Measurements from ENCODE around the gene CHST15.

Gene CHST15

DNA sequence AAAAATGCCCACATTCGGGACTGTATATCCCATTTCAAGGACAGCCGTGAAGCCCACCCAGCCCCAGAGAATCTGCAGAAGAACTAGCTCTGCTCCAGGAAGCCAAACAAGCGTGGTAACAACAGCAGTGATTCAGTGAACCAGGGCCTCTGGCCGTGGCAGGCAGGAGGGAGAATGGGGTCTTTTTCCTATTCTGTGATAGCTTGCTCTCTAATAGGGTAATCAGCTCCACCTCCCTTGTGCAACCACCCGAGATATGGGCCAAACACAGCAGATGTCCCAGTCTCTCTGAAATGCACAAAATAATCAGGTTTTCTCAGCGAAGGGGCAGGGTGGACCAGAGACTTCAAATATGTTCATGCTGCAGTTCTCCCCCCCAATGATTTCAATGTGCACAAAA lies 35.8 kb downstream of the CHST15 start:
- Mint-ChIP-seq H3K27ac (no peak overlapping the region), H3K4me3 (no peak overlapping the region), H3K9me3 (no peaks in the 10 kb centered on the region), H3K4me1 (peaks cover 1% of the 10 kb centered on the region), H3K27me3 (no peaks in the 10 kb centered on the region)
- DNase-seq = no peak
- no peak for ATAC-seq

DNA sequence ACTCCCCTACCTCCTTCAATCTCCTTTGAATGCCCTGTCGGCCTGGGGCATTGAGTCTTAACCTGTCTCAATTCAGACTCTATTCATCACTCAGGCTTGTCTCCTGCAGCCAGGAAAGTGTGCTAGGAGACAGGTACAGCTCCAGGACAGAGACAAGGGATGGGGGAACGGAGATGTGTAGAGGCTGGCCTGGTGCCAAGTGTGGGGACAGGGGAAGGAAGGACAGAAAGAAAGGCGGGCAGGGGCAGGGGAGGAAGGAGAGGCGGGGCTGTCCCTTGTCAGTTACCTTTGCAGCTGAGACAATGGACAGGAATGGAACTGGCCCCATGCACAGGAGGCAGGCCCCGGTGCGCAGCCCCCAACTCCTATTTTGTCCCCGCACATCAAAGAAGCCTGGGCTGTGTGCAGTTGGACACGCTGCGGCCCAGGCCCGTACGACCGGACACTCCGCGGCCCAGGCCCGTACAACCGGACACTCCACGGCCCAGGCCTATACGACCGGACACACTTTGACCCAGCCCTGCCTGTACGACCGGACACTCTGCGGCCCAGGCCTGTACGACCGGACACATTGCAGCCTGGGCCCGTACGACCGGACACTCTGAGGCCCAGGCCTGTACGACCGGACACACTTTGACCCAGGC lies 36.9 kb downstream of the CHST15 start:
- Mint-ChIP-seq H3K27me3 (no peaks in the 10 kb centered on the region), H3K4me1 (no peaks in the 10 kb centered on the region), H3K9me3 (no peaks in the 10 kb centered on the region), H3K4me3 (no peak overlapping the region), H3K27ac (no peak overlapping the region)
- peak; percentile 51 for ATAC-seq
- no peak for DNase-seq

DNA sequence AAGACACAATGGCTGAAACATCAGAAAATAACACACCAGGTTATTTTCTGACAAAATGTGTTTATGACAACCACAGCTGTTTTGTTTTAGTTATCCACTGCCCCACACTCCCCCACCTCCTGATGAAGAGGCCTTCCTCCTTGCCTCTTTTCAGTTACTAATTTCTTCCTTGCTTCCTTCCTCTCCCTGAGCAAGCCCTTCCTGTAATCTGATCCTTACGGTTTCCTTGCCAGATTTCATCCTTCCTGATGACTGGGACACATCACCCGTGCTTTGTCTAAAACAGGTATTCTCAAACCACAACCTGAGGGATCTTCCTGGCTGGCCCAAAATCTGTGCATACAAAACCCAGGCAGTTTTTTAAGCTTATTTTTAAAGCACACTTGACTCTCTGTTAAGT lies 39.4 kb downstream of the CHST15 start:
- Mint-ChIP-seq H3K4me3 (no peak overlapping the region), H3K4me1 (no peaks in the 10 kb centered on the region), H3K27ac (no peak overlapping the region), H3K27me3 (no peaks in the 10 kb centered on the region), H3K9me3 (no peaks in the 10 kb centered on the region)
- no peak for DNase-seq
- no peak for ATAC-seq

DNA sequence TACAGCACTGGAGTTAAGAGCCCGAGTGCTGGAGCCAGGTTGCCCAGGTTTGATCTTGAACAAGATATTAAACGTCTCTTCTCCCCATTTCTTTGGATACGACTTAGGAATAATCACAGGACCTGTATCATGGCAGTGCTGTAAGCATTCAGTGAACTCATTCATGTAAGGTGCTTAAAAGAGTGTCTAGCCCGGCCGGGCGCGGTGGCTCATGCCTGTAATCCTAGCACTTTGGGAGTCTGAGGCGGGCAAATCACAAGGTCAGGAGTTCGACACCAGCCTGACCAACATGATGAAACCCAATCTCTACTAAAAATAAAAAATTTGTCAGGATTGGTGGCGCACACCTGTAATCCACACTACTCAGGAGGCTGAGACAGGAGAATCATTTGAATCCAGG lies 40.8 kb downstream of the CHST15 start:
- Mint-ChIP-seq H3K4me3 (no peak overlapping the region), H3K9me3 (no peaks in the 10 kb centered on the region), H3K4me1 (no peaks in the 10 kb centered on the region), H3K27me3 (no peaks in the 10 kb centered on the region), H3K27ac (no peak overlapping the region)
- ATAC-seq (no peak), DNase-seq (no peak)

DNA sequence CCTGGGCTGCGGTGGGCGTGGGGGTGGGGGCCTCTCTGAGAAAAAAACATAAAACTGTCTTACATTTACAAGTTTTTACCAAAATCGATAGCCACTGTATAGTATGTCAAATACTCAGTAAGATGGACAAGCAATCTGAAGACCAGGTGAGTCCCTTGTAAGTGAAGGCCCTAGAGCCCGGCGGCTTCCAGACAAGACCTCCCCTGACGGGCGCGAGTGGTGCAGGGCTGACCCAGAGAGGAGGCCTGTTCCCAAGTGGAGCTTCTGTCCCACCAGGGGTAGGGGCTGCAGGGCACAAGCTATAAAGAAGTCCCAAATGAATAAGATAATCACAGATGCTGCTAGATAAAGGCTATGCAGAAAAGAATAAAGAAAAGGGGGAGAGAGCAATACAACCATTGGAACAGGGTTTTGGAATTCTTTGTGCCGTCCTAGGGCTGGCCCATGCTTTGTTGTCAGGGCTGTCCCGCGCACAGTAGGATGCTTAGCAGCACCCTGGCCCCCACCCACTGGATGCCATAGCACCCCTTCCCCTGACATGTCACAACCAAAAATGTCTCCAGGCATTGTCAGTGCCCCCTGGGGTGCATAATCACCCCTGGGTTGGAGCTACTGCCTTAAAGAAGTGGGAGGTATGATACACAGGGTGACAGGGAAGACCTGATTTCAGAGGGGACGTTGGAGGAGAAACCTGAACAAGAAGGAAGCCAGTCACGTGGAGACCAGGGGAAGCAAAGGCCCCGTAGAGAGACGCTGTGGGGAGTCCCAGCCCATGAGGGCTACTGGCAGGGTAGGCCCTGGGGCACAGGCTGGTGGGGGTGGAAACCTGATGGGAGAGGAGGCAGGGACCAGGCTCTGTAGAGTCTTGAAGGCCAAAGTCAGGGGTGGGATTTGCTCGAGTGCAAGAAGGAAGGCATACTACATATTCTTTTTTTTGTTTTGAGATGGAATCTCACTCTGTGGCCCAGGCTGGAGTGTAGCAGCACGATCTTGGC lies 43.1 kb downstream of the CHST15 start:
- H3K4me1 Mint-ChIP-seq = no peaks in the 10 kb centered on the region
- no peak for DNase-seq
- H3K4me3 Mint-ChIP-seq = no peak overlapping the region
- H3K27me3 Mint-ChIP-seq = no peaks in the 10 kb centered on the region
- peaks cover 0 to 13% of the 10 kb centered on the region in 2 donors for H3K9me3 Mint-ChIP-seq
- H3K27ac Mint-ChIP-seq = no peak overlapping the region
- no peak for ATAC-seq

DNA sequence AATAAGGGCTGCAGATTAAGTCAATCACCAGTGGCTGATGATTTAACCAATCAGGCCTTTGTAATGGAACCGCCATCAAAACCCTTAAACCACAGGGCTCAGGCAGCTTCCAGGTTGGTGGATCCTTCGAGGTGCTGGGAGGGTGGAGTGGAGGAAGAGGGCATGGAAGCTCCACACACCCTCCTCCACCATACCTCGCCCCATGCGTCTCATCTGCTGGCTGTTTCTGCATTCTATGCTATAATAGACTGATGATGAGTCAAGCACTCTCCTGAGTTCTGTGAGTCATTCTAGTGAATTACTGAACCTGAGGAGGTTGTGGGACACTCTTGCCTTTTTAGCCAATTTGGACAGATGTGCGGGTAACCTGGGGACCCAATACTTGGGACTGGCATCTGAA lies 43.9 kb downstream of the CHST15 start:
- no peak overlapping the region for H3K4me3 Mint-ChIP-seq
- ATAC-seq = no peak
- H3K4me1 Mint-ChIP-seq = no peaks in the 10 kb centered on the region
- peaks cover 0 to 21% of the 10 kb centered on the region in 2 donors for H3K9me3 Mint-ChIP-seq
- H3K27me3 Mint-ChIP-seq = no peaks in the 10 kb centered on the region
- no peak overlapping the region for H3K27ac Mint-ChIP-seq
- no peak for DNase-seq

DNA sequence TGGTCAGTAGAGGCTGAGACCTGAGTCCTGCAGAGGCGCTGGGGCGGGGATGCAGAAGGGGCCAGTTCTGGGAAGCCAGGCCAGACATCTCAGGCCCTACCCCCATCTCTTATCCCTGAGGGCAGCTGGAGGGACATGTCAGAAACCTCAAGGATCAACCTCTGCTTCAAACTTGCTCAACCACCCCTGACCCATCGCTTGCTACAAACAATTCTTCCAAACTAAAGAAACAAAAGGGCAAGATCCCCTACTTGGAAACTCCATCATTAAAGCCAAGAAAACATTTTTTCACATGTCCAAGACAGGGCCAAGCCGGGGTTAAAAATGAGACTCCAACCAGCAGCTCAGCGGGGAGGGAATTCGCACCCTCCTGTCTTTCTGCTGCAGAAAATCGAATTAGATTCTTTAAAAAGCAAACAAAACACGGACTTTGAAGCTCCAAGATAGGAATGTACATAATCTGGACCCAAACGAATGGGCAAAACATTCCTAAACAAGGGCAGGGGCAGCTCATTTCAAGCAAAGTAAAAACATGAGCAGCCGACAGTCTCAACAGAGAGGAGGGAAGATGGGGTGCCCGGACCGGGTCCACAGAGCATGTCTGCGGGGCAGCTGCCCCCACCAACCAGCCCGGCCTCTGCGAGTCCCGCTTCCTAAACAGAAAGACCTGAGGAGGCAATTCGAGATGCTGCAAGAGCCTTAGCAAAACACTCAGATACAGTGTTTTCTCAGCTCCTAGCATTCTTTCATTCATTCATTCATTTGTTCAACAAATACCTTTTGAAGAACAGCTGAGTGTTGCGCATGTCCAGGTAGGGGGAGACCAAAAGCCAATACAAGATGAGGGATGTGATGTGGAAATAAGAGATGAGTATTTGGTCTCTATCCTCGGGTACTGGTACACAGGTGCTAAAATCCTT lies 44.8 kb downstream of the CHST15 start:
- H3K4me1 Mint-ChIP-seq = peaks cover 1% of the 10 kb centered on the region
- peaks cover 0 to 23% of the 10 kb centered on the region in 2 donors for H3K9me3 Mint-ChIP-seq
- peaks cover 2% of the 10 kb centered on the region for H3K27me3 Mint-ChIP-seq
- ATAC-seq (no peak), DNase-seq (no peak)
- no peak overlapping the region for H3K27ac Mint-ChIP-seq
- no peak overlapping the region for H3K4me3 Mint-ChIP-seq

DNA sequence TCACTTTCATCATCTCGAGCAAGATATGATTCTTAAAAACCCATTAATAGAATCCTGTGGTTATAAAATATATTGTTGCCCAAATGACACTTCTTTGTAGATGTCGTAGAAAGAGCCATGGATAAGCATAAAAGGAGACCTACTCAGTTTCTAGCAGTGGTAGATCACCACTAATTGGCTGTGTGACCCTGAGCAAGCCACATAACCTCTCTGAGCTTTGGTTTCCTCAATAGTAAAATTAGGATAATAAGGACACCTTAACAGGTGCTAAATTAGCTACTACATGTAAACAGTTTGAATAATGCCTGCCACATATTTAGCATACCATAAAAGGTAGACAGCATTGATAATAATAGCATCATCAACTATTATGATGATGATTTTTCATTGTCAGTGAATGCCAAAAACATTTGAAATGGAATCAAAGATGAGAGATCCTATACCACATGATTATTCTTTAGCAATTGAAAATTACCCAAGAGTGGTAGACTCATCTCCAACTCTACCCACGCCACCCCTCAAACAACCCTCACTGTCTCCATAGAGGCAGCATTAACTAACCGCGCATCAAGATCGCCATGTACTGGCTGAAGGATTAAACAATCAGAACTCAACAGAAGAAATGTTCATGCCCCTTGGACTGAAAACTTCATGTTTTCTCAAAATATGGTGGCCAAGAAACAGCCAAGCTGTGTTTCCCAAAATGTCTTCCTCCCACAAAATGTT lies 45.8 kb downstream of the CHST15 start:
- Mint-ChIP-seq H3K4me1 (peaks cover 11% of the 10 kb centered on the region), H3K4me3 (no peak overlapping the region), H3K27me3 (peaks cover 12% of the 10 kb centered on the region), H3K27ac (no peak overlapping the region), H3K9me3 (peaks cover 0 to 23% of the 10 kb centered on the region in 2 donors)
- DNase-seq (no peak), ATAC-seq (no peak)

DNA sequence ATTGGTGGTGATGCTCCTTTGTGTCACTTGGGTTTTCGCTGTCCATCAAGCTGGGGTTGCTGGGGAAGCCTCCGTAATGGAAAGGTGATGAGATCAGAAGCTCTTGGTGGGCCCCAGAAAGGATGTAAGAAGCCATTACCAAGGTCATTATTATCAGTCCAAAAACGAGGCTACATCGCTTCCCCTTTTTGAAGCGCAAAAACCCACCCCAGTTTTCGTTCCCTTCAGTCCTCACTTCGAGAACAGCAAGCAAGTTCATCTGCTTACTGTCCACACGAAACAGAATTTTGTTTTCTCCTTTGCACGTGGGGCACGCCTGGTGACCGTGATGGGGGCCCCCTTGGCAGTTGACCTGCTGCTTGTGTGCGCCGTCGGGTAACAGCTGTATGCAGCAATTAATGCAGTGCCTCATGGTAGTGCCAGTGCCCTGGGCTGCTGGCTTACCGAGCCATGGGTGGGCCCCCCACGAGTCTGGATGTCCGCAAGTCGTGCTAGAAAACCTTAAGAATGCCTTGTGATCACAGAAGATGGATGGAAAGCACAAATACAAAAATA lies 47.5 kb downstream of the CHST15 start:
- DNase-seq (no peak), ATAC-seq (no peak)
- Mint-ChIP-seq H3K27ac (no peak overlapping the region), H3K4me3 (no peak overlapping the region), H3K4me1 (peaks cover 18% of the 10 kb centered on the region), H3K9me3 (peaks cover 0 to 23% of the 10 kb centered on the region in 2 donors), H3K27me3 (peaks cover 19% of the 10 kb centered on the region)

DNA sequence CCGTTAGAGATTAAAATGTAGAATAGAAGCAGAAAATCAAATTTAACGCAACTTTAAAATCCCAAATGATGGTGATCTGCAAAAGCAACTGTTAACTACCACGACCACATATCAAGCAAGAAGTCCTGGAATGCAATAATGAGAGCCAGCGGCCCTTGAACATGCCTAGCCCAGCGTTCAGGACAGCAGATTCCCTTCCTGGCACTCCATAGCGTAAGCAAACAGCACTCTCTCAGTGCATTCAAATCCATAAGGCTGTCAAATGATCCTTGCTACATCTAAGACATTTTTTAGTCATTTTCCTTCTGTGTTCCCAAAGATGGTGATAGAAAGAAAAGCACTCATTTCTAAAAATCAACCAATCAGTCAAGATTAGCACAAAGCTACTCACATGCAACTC lies 48.1 kb downstream of the CHST15 start:
- peaks cover 19% of the 10 kb centered on the region for H3K27me3 Mint-ChIP-seq
- H3K4me1 Mint-ChIP-seq = peaks cover 18% of the 10 kb centered on the region
- DNase-seq (no peak), ATAC-seq (no peak)
- H3K9me3 Mint-ChIP-seq = peaks cover 0 to 23% of the 10 kb centered on the region in 2 donors
- no peak overlapping the region for H3K4me3 Mint-ChIP-seq
- H3K27ac Mint-ChIP-seq = no peak overlapping the region

DNA sequence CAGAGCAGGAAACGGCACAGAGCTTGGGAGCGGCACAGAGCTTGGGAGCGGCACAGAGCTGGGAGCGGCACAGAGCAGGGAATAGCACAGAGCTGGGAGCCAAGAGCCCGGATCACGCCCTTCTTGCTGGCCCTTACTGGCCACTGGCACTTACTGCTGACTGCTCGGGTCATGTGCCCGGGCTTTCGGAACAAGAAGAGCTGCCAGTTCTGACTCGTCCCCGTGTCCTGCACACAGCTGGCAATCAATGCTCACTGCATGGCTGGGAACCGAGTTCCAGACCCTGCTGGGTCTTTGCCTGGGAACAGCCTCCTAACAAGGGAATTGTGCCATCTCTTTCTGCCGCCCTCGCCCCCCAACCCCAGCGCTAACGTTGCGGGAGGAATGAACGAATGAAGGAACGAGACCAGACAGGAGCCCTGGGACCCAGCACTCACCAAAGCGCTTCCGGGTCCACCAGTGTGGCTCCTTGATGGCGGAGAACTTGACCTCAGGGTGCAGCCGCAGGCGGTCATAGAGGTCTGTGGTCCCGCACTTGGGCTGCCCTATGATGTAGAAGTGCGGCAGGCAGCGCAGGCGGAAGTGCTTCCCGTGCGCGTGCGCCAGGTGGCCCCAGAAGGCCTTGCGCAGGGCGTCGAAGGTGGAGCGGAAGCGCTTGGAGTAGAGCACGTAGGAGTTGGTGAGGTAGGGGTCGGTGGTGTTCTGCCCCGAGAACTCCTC lies 49.1 kb downstream of the CHST15 start:
- H3K9me3 Mint-ChIP-seq = peaks cover 0 to 23% of the 10 kb centered on the region in 2 donors
- ATAC-seq (no peak), DNase-seq (no peak)
- H3K4me3 Mint-ChIP-seq = no peak overlapping the region
- peaks cover 18% of the 10 kb centered on the region for H3K4me1 Mint-ChIP-seq
- peaks cover 19% of the 10 kb centered on the region for H3K27me3 Mint-ChIP-seq
- no peak overlapping the region for H3K27ac Mint-ChIP-seq

DNA sequence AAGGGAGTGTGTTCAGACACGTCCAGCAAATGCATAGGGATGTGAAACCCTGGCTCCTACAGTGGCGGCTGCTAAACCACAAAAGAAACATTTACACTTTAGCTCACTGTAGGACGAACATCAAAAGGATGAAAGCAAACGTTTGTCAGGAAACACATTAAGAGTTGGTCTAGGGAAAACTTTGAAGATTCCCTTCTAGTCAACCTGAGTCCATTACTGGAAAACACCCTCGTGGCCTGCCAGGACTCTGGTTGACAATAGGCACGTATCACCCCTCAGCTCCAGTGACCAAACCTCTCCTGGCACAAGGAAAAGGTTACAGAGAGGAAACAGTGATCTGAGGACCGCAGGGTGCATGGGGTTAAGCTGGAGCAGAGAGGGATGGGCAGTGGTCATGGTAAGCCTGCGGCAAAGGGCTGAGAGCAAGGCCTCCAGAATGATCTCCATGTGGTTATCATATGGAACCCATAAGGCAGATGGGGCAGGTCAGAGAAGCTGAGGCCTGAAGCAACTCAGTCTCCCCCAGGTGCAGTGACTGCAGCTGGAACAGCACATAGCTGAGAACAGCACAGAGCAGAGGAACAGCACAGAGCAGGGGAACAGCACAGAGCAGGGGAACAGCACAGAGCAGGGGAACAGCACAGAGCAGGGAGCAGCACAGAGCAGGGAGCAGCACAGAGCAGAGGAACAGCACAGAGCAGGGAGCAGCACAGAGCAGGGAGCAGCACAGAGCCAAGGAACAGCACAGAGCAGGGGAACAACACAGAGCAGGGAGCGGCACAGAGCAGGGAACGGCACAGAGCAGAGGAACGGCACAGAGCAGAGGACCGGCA lies 49.9 kb downstream of the CHST15 start:
- Mint-ChIP-seq H3K4me1 (peaks cover 18% of the 10 kb centered on the region), H3K27me3 (peaks cover 19% of the 10 kb centered on the region), H3K4me3 (no peak overlapping the region), H3K27ac (peak overlapping the region in 1 of 2 donors; percentile 71), H3K9me3 (peaks cover 0 to 23% of the 10 kb centered on the region in 2 donors)
- DNase-seq = no peak
- no peak for ATAC-seq

DNA sequence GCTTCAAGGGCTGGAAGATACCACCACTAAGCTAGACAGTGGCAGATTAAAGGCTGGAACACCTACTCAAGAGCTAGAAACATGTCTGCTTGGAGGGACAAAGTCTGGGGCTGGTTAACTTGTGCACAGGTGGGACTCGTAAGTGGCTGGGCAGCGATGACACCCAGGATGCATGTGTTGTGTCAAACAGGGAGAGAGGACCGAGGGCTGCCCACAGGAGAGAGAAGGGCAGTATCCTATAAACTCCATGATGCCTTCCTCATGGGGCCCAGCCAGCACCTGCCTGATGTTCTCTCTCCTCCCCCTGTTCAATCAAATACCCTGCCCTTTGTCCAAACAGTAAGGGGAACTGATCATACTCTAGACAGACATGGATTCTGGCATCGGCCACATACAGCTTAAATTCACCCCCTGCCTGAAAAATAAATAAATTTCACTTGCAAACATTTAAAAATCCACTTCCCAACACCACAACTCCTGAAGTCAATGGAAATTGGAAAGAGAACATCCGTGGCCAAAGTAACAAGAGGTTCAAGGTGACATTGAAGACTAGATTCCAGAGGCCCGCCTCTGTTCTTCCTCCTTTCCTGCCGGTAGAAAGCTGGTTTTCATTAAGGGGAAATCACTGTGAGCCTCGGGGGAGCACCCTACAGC lies 50.6 kb downstream of the CHST15 start:
- no peak overlapping the region for H3K4me3 Mint-ChIP-seq
- H3K27ac Mint-ChIP-seq = peak overlapping the region in 1 of 2 donors; percentile 71
- peaks cover 19% of the 10 kb centered on the region for H3K27me3 Mint-ChIP-seq
- peaks cover 0 to 23% of the 10 kb centered on the region in 2 donors for H3K9me3 Mint-ChIP-seq
- DNase-seq = no peak
- ATAC-seq = no peak
- H3K4me1 Mint-ChIP-seq = peaks cover 18% of the 10 kb centered on the region

Data from stimulated activated naive CD8-positive, alpha-beta T cell treated with anti-CD3 and anti-CD28 coated beads, Interleukin-15, amount 100 ng/mL, for 72 hours (primary cell).